HFFc6 (cell line): Measurements from ENCODE around the gene VPS52. TPM values are rescaled to one million over a fixed set of nuclear protein-coding genes. Genes with fewer than 3 reads are reported as not detected.

Source experiments
- DNase-seq: peaks from one replicate; pipeline ENCODE4 v3.0.0-alpha.2; 2018
- H3K27ac Mint-ChIP-seq: 2 replicates; pipeline ENCODE4 v1.8.0; 2020; ENCODE audit warnings: mild to moderate bottlenecking, mixed read lengths
- H3K27me3 Mint-ChIP-seq: 2 replicates; pipeline ENCODE4 v1.8.0; 2021; ENCODE audit warnings: mild to moderate bottlenecking, moderate library complexity, mixed read lengths; ENCODE audit not compliant: insufficient read depth
- H3K36me3 Mint-ChIP-seq: 2 replicates; pipeline ENCODE4 v1.8.0; 2021; ENCODE audit warnings: low read depth, mixed read lengths
- H3K4me1 Mint-ChIP-seq: 2 replicates; pipeline ENCODE4 v1.8.0; 2020; ENCODE audit warnings: low read depth, mixed read lengths
- H3K4me3 Mint-ChIP-seq: 2 replicates; pipeline ENCODE4 v1.8.0; 2020; ENCODE audit warnings: mild to moderate bottlenecking, moderate library complexity, mixed read lengths
- H3K9me3 Mint-ChIP-seq: 2 replicates; pipeline ENCODE4 v1.8.0; 2020; ENCODE audit warnings: mild to moderate bottlenecking, mixed read lengths
- CTCF ChIP-seq: fragments of 200-600 bp; sonication (generic); IDR thresholded peaks from 2 replicates; pipeline ENCODE4 v1.5.0; 2021; ENCODE audit warnings: antibody characterized with exemption, mild to moderate bottlenecking
- total RNA-seq, 6 experiments: library from RNA; stranded (reverse); fragmentation: NEBNext Ultra II Directional; extraction: Animal tissue kit (Norgen Biotek cat#: 25700); gene quantifications; 2 replicates in 1 of 6; 3 replicates in 5 of 6; pipeline ENCODE4 v1.2.3, GENCODE V29; 2021

Gene VPS52
- total RNA-seq, 6 experiments from 2014 or later, result 35.7 to 51.4 (median 44.4) TPM

GRCh38 chr6:33314515-33314942 is 42.9 kb upstream of the VPS52 start:
- H3K36me3 Mint-ChIP-seq, result peaks cover 27% of the 10 kb centered on the region
- peaks cover 5% of the 10 kb centered on the region for H3K27me3 Mint-ChIP-seq
- no peaks in the 10 kb centered on the region for H3K9me3 Mint-ChIP-seq
- peaks cover 50% of the 10 kb centered on the region for H3K4me1 Mint-ChIP-seq
- H3K4me3 Mint-ChIP-seq, result peak overlapping the region; percentile 98
- peak overlapping the region; percentile 98 for H3K27ac Mint-ChIP-seq
- peak; percentile 77 for DNase-seq
- no peak for TF ChIP-seq CTCF

GRCh38 chr6:33313709-33314514 is 42.2 kb upstream of the VPS52 start, which contains the start of gene TAPBP:
TAPBP (minus strand) TSS chr6:33314078; CDS start chr6:33314041, 37 bp downstream.
- Mint-ChIP-seq H3K9me3 (no peaks in the 10 kb centered on the region), H3K4me3 (peak within 1 kb of the TSS; percentile 98), H3K27me3 (peaks cover 5% of the 10 kb centered on the region), H3K27ac (peak within 1 kb of the TSS; percentile 98), H3K4me1 (peaks cover 43% of the 10 kb centered on the region), H3K36me3 (peaks cover 21% of the 10 kb centered on the region)
- peak; percentile 57 for DNase-seq
- no peak for TF ChIP-seq CTCF

GRCh38 chr6:33313105-33313708 is 41.5 kb upstream of the VPS52 start:
- H3K36me3 Mint-ChIP-seq, result peaks cover 19% of the 10 kb centered on the region
- DNase-seq, result no peak
- peak overlapping the region; percentile 98 for H3K4me3 Mint-ChIP-seq
- peaks cover 5% of the 10 kb centered on the region for H3K27me3 Mint-ChIP-seq
- no peaks in the 10 kb centered on the region for H3K9me3 Mint-ChIP-seq
- peaks cover 43% of the 10 kb centered on the region for H3K4me1 Mint-ChIP-seq
- peak overlapping the region; percentile 98 for H3K27ac Mint-ChIP-seq
- no peak for TF ChIP-seq CTCF

GRCh38 chr6:33312361-33313104 is 40.9 kb upstream of the VPS52 start:
- H3K36me3 Mint-ChIP-seq, result peaks cover 17% of the 10 kb centered on the region; the same call in 1 of the 2 replicates
- peaks cover 39% of the 10 kb centered on the region for H3K4me1 Mint-ChIP-seq
- H3K27ac Mint-ChIP-seq, result peak overlapping the region; percentile 98
- H3K27me3 Mint-ChIP-seq, result peaks cover 5% of the 10 kb centered on the region
- DNase-seq, result peak; percentile 55
- peak overlapping the region; percentile 98 for H3K4me3 Mint-ChIP-seq
- TF ChIP-seq CTCF, result no peak
- no peaks in the 10 kb centered on the region for H3K9me3 Mint-ChIP-seq

GRCh38 chr6:33306356-33306755 is 34.7 kb upstream of the VPS52 start:
- no peak for DNase-seq
- Mint-ChIP-seq H3K36me3 (peaks cover 5% of the 10 kb centered on the region; the same call in 1 of the 2 replicates), H3K4me3 (no peak overlapping the region), H3K4me1 (peaks cover 12% of the 10 kb centered on the region; the same call in 1 of the 2 replicates), H3K27me3 (no peaks in the 10 kb centered on the region; the same call in 1 of the 2 replicates), H3K27ac (no peak overlapping the region; the same call in 1 of the 2 replicates), H3K9me3 (no peaks in the 10 kb centered on the region)
- no peak for TF ChIP-seq CTCF
